HCT116 (cell line): ENCODE results near the gene ARFGAP3.

ENCODE experiments used
- CTCF ChIP-seq, 3 experiments: fragments of 200-600 bp in 1 of 3; sonication (generic) in 1 of 3; IDR thresholded peaks in 2 of 3; conservative IDR thresholded peaks in 1 of 3; 2 replicates each; pipeline ENCODE4 v1.5.1; 2012 to 2017; ENCODE audit warnings: low read depth in 2 of 3, low read length in 2 of 3, antibody characterized with exemption in 1 of 3, borderline replicate concordance in 1 of 3, control low read depth in 1 of 3, mild to moderate bottlenecking in 1 of 3, mixed read lengths in 1 of 3, mixed run types in 1 of 3, moderate library complexity in 1 of 3; ENCODE audit not compliant: insufficient read depth in 1 of 3
- EZH2 ChIP-seq: fragments of 200-600 bp; sonication (generic); IDR thresholded peaks from 2 replicates; pipeline ENCODE4 v1.6.1; 2017; ENCODE audit warnings: antibody characterized with exemption, mixed run types
- EZH2phosphoT487 ChIP-seq: fragments of 200-600 bp; IDR thresholded peaks from 2 replicates; pipeline ENCODE4 v1.6.1; 2018; ENCODE audit warnings: antibody characterized with exemption, borderline replicate concordance
- POLR2A ChIP-seq: IDR thresholded peaks from 2 replicates; pipeline ENCODE4 v1.7.0; 2011; ENCODE audit warnings: borderline replicate concordance; ENCODE audit not compliant: insufficient read depth, insufficient read length; ENCODE audit errors: extremely low read depth
- POLR2AphosphoS5 ChIP-seq: IDR thresholded peaks from 2 replicates; pipeline ENCODE4 v1.6.1; 2011; ENCODE audit warnings: mild to moderate bottlenecking, low read depth, low read length, moderate library complexity
- RAD21 ChIP-seq: IDR thresholded peaks from 2 replicates; pipeline ENCODE4 v1.6.1; 2012; ENCODE audit warnings: low read depth, mild to moderate bottlenecking
- SIN3A ChIP-seq: IDR thresholded peaks from 2 replicates; pipeline ENCODE4 v1.6.1; 2012; ENCODE audit warnings: low read depth

- no peak for TF ChIP-seq CTCF (IDR thresholded peaks at IDR 0.05 in 2 of 3, conservative IDR thresholded peaks at IDR 0.05 in 1 of 3; ENCODE audit: borderline replicate concordance in 1 of 3, insufficient read depth in 1 of 3, low read depth in 2 of 3, low read length in 2 of 3)
- TF ChIP-seq POLR2A, result no peak
- no peak for TF ChIP-seq EZH2phosphoT487
- TF ChIP-seq POLR2AphosphoS5, result no peak
- TF ChIP-seq RAD21, result no peak
- TF ChIP-seq EZH2, result no peak
- TF ChIP-seq SIN3A, result no peak
These were observed 25.0 kb upstream of the ARFGAP3 start for GRCh38 chr22:42881982-42882656.
